ENCODE results near the gene HABP4.

HABP4 gene

GRCh38 chr9:96476013-96476412 is 26.0 kb downstream of the HABP4 start:
- no peak overlapping the region for H3K27ac ChIP-seq (ENCODE audit: insufficient read depth, low read depth, low read length, poor library complexity, severe bottlenecking)
- no peak overlapping the region for H3K4me3 ChIP-seq (ENCODE audit: insufficient read depth, low read depth, low read length)
- no peaks in the 10 kb centered on the region for H3K27me3 ChIP-seq (ENCODE audit: control insufficient read depth, insufficient read depth, low read length, poor library complexity, severe bottlenecking)
- no peaks in the 10 kb centered on the region for H3K36me3 ChIP-seq (ENCODE audit: control insufficient read depth, insufficient read depth, low read length)
- no peaks in the 10 kb centered on the region for H3K9me3 ChIP-seq (ENCODE audit: control insufficient read depth, low read length)
- no peaks in the 10 kb centered on the region for H3K4me1 ChIP-seq (ENCODE audit: control insufficient read depth, insufficient read depth, low read length)
- 100% methylated on average over 2 of the region's 4 CpGs for WGBS, 2 experiments

GRCh38 chr9:96476591-96476990 is 26.6 kb downstream of the HABP4 start:
- Histone ChIP-seq H3K4me3 (ENCODE audit: insufficient read depth, low read depth, low read length) (no peak overlapping the region), H3K4me1 (ENCODE audit: control insufficient read depth, insufficient read depth, low read length) (no peaks in the 10 kb centered on the region), H3K27me3 (ENCODE audit: control insufficient read depth, insufficient read depth, low read length, poor library complexity, severe bottlenecking) (no peaks in the 10 kb centered on the region), H3K9me3 (ENCODE audit: control insufficient read depth, low read length) (no peaks in the 10 kb centered on the region), H3K27ac (ENCODE audit: insufficient read depth, low read depth, low read length, poor library complexity, severe bottlenecking) (no peak overlapping the region), H3K36me3 (ENCODE audit: control insufficient read depth, insufficient read depth, low read length) (no peaks in the 10 kb centered on the region)
- 90 to 93% methylated on average over 5 of the region's 5 CpGs for WGBS, 2 experiments

GRCh38 chr9:96478829-96479371 is 28.9 kb downstream of the HABP4 start:
- WGBS, 2 experiments: 84 to 93% methylated on average over 2 to 3 of the region's 4 CpGs
- H3K4me1 ChIP-seq (ENCODE audit: control insufficient read depth, insufficient read depth, low read length): no peaks in the 10 kb centered on the region
- no peaks in the 10 kb centered on the region for H3K36me3 ChIP-seq (ENCODE audit: control insufficient read depth, insufficient read depth, low read length)
- H3K27me3 ChIP-seq (ENCODE audit: control insufficient read depth, insufficient read depth, low read length, poor library complexity, severe bottlenecking): no peaks in the 10 kb centered on the region
- no peak overlapping the region for H3K27ac ChIP-seq (ENCODE audit: insufficient read depth, low read depth, low read length, poor library complexity, severe bottlenecking)
- no peaks in the 10 kb centered on the region for H3K9me3 ChIP-seq (ENCODE audit: control insufficient read depth, low read length)
- H3K4me3 ChIP-seq (ENCODE audit: insufficient read depth, low read depth, low read length): no peak overlapping the region

GRCh38 chr9:96480736-96481135 is 30.8 kb downstream of the HABP4 start:
- H3K27me3 ChIP-seq (ENCODE audit: control insufficient read depth, insufficient read depth, low read length, poor library complexity, severe bottlenecking): no peaks in the 10 kb centered on the region
- WGBS, 2 experiments: 94 to 100% methylated on average over 3 of the region's 3 CpGs
- no peak overlapping the region for H3K27ac ChIP-seq (ENCODE audit: insufficient read depth, low read depth, low read length, poor library complexity, severe bottlenecking)
- H3K4me3 ChIP-seq (ENCODE audit: insufficient read depth, low read depth, low read length): no peak overlapping the region
- no peaks in the 10 kb centered on the region for H3K9me3 ChIP-seq (ENCODE audit: control insufficient read depth, low read length)
- H3K36me3 ChIP-seq (ENCODE audit: control insufficient read depth, insufficient read depth, low read length): no peaks in the 10 kb centered on the region
- no peaks in the 10 kb centered on the region for H3K4me1 ChIP-seq (ENCODE audit: control insufficient read depth, insufficient read depth, low read length)

- 100% methylated on average over 1 of the region's 2 CpGs for whole genome bisulfite sequencing, 2 experiments
- no peaks in the 10 kb centered on the region for H3K9me3 ChIP-seq (ENCODE audit: control insufficient read depth, low read length)
- H3K4me3 ChIP-seq (ENCODE audit: insufficient read depth, low read depth, low read length): no peak overlapping the region
- no peaks in the 10 kb centered on the region for H3K4me1 ChIP-seq (ENCODE audit: control insufficient read depth, insufficient read depth, low read length)
- no peaks in the 10 kb centered on the region for H3K27me3 ChIP-seq (ENCODE audit: control insufficient read depth, insufficient read depth, low read length, poor library complexity, severe bottlenecking)
- H3K27ac ChIP-seq (ENCODE audit: insufficient read depth, low read depth, low read length, poor library complexity, severe bottlenecking): no peak overlapping the region
- H3K36me3 ChIP-seq (ENCODE audit: control insufficient read depth, insufficient read depth, low read length): no peaks in the 10 kb centered on the region
These were observed 32.5 kb downstream of the HABP4 start for GRCh38 chr9:96482476-96482875.

GRCh38 chr9:96483197-96483596 is 33.2 kb downstream of the HABP4 start:
- 88 to 94% methylated on average over 3 to 4 of the region's 4 CpGs for WGBS, 2 experiments

GRCh38 chr9:96483733-96484390 is 33.9 kb downstream of the HABP4 start:
- WGBS, 2 experiments: 60 to 84% methylated on average over 1 to 3 of the region's 3 CpGs
- H3K27me3 ChIP-seq (ENCODE audit: control insufficient read depth, insufficient read depth, low read length, poor library complexity, severe bottlenecking): no peaks in the 10 kb centered on the region
- no peaks in the 10 kb centered on the region for H3K4me1 ChIP-seq (ENCODE audit: control insufficient read depth, insufficient read depth, low read length)
- peaks cover 4% of the 10 kb centered on the region for H3K36me3 ChIP-seq (ENCODE audit: control insufficient read depth, insufficient read depth, low read length)
- H3K9me3 ChIP-seq (ENCODE audit: control insufficient read depth, low read length): no peaks in the 10 kb centered on the region
- no peak overlapping the region for H3K4me3 ChIP-seq (ENCODE audit: insufficient read depth, low read depth, low read length)
- no peak overlapping the region for H3K27ac ChIP-seq (ENCODE audit: insufficient read depth, low read depth, low read length, poor library complexity, severe bottlenecking)

More at GRCh38 chr9:96483197-96483596, 33.2 kb downstream of the HABP4 start:
- Histone ChIP-seq H3K9me3 (ENCODE audit: control insufficient read depth, low read length) (no peaks in the 10 kb centered on the region), H3K27ac (ENCODE audit: insufficient read depth, low read depth, low read length, poor library complexity, severe bottlenecking) (no peak overlapping the region), H3K4me3 (ENCODE audit: insufficient read depth, low read depth, low read length) (no peak overlapping the region), H3K27me3 (ENCODE audit: control insufficient read depth, insufficient read depth, low read length, poor library complexity, severe bottlenecking) (no peaks in the 10 kb centered on the region), H3K36me3 (ENCODE audit: control insufficient read depth, insufficient read depth, low read length) (no peaks in the 10 kb centered on the region), H3K4me1 (ENCODE audit: control insufficient read depth, insufficient read depth, low read length) (no peaks in the 10 kb centered on the region)

- peaks cover 4% of the 10 kb centered on the region for H3K36me3 ChIP-seq (ENCODE audit: control insufficient read depth, insufficient read depth, low read length)
- no peaks in the 10 kb centered on the region for H3K27me3 ChIP-seq (ENCODE audit: control insufficient read depth, insufficient read depth, low read length, poor library complexity, severe bottlenecking)
- H3K4me1 ChIP-seq (ENCODE audit: control insufficient read depth, insufficient read depth, low read length): no peaks in the 10 kb centered on the region
- no peak overlapping the region for H3K4me3 ChIP-seq (ENCODE audit: insufficient read depth, low read depth, low read length)
- no peak overlapping the region for H3K27ac ChIP-seq (ENCODE audit: insufficient read depth, low read depth, low read length, poor library complexity, severe bottlenecking)
- WGBS, 2 experiments: 96 to 98% methylated on average over 4 of the region's 4 CpGs
- no peaks in the 10 kb centered on the region for H3K9me3 ChIP-seq (ENCODE audit: control insufficient read depth, low read length)
These were observed 34.6 kb downstream of the HABP4 start for GRCh38 chr9:96484521-96484931.

GRCh38 chr9:96485280-96485679 is 35.3 kb downstream of the HABP4 start:
- Histone ChIP-seq H3K27ac (ENCODE audit: insufficient read depth, low read depth, low read length, poor library complexity, severe bottlenecking) (no peak overlapping the region), H3K36me3 (ENCODE audit: control insufficient read depth, insufficient read depth, low read length) (peaks cover 4% of the 10 kb centered on the region)
- WGBS, 2 experiments: 93 to 95% methylated on average over 16 of the region's 16 CpGs

GRCh38 chr9:96486386-96487028 is 36.5 kb downstream of the HABP4 start:
- Histone ChIP-seq H3K27me3 (ENCODE audit: control insufficient read depth, insufficient read depth, low read length, poor library complexity, severe bottlenecking) (no peaks in the 10 kb centered on the region), H3K4me3 (ENCODE audit: insufficient read depth, low read depth, low read length) (no peak overlapping the region), H3K27ac (ENCODE audit: insufficient read depth, low read depth, low read length, poor library complexity, severe bottlenecking) (no peak overlapping the region), H3K4me1 (ENCODE audit: control insufficient read depth, insufficient read depth, low read length) (no peaks in the 10 kb centered on the region), H3K36me3 (ENCODE audit: control insufficient read depth, insufficient read depth, low read length) (peaks cover 7% of the 10 kb centered on the region), H3K9me3 (ENCODE audit: control insufficient read depth, low read length) (no peaks in the 10 kb centered on the region)
- 93 to 94% methylated on average over 7 of the region's 7 CpGs for WGBS, 2 experiments

More at GRCh38 chr9:96485280-96485679, 35.3 kb downstream of the HABP4 start:
- Histone ChIP-seq H3K4me3 (ENCODE audit: insufficient read depth, low read depth, low read length) (no peak overlapping the region), H3K9me3 (ENCODE audit: control insufficient read depth, low read length) (no peaks in the 10 kb centered on the region), H3K4me1 (ENCODE audit: control insufficient read depth, insufficient read depth, low read length) (no peaks in the 10 kb centered on the region), H3K27me3 (ENCODE audit: control insufficient read depth, insufficient read depth, low read length, poor library complexity, severe bottlenecking) (no peaks in the 10 kb centered on the region)

All from ectodermal cell (in vitro differentiated cells).